GM12864 (cell line): Measurements from ENCODE around the gene SMC3.
A peak's percentile ranks its signal among the peaks of the same experiment; 100 is the strongest.

Source experiments
- DNase-seq: peaks from one replicate; pipeline ENCODE4 v3.0.0-alpha.2; 2011; ENCODE audit warnings: low read depth
- H3K4me3 ChIP-seq: 2 replicates; pipeline ENCODE4 v1.5.1; 2011; ENCODE audit warnings: mild to moderate bottlenecking, low read depth, low read length, control low read depth
- TF ChIP-seq, protein P1 (sequence below): IDR thresholded peaks from 2 replicates; pipeline ENCODE4 v1.5.1; 2011; ENCODE audit warnings: low read depth, mild to moderate bottlenecking, moderate library complexity, low read length, control low read depth, inconsistent platforms; ENCODE audit errors: missing control alignments

Gene SMC3

DNA sequence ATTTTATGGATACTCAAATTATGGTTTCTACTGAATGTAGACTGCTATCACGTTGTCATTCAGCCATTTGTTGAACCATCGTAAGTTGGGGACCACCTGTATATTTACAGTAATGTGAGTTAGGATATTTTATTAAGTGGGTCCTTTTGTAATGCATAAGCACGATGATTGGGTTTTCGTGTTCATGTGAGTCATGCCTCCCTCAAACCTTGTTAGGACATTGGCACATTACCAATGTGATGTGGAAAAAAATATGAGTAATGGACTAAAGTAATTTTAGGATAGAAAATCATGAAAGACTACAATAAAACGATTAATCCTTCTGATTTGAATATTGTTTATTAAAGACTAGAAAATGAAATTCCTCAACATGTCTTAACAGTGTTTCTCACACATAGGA, 8.7 kb downstream of the SMC3 start:
- H3K4me3 ChIP-seq: no peak overlapping the region
- TF ChIP-seq, protein P1, sequence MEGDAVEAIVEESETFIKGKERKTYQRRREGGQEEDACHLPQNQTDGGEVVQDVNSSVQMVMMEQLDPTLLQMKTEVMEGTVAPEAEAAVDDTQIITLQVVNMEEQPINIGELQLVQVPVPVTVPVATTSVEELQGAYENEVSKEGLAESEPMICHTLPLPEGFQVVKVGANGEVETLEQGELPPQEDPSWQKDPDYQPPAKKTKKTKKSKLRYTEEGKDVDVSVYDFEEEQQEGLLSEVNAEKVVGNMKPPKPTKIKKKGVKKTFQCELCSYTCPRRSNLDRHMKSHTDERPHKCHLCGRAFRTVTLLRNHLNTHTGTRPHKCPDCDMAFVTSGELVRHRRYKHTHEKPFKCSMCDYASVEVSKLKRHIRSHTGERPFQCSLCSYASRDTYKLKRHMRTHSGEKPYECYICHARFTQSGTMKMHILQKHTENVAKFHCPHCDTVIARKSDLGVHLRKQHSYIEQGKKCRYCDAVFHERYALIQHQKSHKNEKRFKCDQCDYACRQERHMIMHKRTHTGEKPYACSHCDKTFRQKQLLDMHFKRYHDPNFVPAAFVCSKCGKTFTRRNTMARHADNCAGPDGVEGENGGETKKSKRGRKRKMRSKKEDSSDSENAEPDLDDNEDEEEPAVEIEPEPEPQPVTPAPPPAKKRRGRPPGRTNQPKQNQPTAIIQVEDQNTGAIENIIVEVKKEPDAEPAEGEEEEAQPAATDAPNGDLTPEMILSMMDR: no peak
- no peak for DNase-seq

DNA sequence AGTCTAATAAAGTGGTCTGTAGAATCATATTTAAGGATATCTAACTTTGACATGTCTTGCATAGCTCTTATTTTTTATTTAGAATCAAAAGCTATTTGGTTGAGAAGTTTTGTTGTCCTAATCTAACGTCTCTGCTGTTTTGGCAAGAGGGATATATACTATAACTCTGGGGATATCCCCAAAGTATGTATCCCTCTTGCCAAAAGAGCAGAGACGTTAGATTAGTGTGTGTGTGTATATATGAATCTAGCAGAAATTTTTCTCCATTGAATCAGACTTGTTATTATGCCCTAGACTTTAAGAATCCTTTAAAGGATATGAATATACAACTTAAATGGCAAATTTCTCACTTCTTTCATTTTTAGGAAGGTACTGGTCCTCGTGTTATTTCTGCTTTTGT, 9.6 kb downstream of the SMC3 start:
- TF ChIP-seq, protein P1: no peak
- no peak overlapping the region for H3K4me3 ChIP-seq
- no peak for DNase-seq

DNA sequence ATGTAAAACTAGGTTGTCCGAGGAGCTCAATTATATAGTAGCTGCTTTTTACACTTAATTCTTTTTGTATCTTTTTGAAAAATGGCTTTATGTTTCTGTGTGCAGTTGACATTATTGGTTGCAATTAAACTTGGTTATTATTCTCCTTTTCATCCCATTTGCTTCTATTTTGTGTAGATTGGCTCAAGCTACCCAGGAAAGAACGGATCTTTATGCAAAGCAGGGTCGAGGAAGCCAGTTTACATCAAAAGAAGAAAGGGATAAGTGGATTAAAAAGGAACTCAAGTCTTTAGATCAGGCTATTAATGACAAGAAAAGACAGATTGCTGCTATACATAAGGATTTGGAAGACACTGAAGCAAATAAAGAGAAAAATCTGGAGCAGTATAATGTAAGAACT, 16.5 kb downstream of the SMC3 start:
- DNase-seq: no peak
- no peak overlapping the region for H3K4me3 ChIP-seq
- TF ChIP-seq, protein P1: no peak

DNA sequence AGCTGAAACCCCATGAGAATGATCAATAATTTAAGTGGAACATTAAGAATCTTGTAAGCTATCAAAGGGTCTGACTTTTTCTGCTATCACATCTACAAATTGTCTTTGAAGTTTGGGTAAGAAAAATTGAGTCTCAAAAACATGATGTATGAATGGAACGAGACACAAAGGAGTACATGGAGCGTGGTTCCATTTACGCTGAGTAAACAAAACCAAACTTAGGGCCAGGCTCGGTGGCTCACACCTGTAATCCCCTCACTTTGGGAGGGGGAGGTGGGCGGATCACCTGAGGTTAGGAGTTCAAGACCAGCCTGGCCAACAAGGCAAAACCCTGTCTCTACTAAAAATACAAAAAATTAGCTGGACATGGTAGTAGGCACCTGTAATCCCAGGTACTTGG, 24.3 kb downstream of the SMC3 start:
- TF ChIP-seq, protein P1: no peak
- DNase-seq: no peak
- H3K4me3 ChIP-seq: no peak overlapping the region

DNA sequence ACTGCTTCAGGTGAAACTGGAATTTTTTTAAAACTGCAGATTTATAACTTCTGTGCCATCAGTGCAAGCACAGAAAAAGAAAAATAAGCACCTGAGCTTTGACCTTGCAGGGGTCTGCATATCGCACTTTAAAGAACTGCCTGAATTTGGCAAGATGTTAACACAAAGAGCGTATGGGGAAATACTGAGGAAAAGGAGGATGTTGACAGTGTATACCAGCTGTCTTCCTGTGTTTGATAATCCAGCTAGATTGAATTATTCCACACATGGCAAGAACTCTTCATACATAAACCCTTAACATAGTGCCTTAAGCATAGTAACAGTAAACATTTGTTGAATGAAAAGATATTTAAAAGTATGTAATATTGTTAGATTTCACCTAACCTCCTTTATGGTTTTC, 30.0 kb downstream of the SMC3 start:
- no peak for DNase-seq
- TF ChIP-seq, protein P1: no peak
- no peak overlapping the region for H3K4me3 ChIP-seq

DNA sequence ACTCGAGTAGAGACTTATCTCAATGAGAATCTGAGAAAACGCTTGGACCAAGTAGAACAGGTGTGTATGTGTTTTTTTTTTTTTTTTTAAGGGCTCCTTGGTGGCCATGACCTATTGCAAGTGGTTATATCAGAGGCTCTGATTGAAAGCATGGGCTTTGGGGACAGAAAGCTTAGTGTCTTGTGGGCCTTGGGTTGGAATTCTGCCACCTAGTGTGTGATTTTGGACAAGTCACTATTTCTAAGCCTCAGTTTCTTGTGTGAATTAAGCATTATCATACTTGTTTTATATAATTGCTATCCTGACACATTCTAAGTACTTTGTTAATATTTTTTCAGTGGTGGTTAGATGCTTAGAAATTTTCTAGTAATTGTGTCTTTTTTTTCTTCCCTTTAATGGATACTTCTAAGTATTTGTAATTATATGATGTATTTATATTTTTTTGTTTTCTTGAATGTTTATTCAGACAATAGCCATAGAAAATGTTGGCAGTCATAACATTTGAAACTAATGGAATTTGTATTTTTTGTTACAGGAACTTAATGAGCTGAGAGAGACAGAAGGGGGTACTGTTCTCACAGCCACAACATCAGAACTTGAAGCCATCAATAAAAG, 33.1 kb downstream of the SMC3 start:
- DNase-seq: no peak
- TF ChIP-seq, protein P1: peak; percentile 57
- H3K4me3 ChIP-seq: no peak overlapping the region

DNA sequence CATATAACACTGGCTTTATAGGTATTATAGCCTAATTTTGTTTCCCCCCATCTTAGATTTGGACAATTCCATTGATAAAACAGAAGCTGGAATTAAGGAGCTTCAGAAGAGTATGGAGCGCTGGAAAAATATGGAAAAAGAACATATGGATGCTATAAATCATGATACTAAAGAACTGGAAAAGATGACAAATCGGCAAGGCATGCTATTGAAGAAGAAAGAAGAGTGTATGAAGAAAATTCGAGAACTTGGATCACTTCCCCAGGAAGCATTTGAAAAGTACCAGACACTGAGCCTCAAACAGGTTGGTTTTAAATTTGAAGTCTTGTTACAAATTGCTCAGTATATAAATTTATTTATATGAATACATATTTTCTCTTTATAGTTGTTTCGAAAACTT, 34.1 kb downstream of the SMC3 start:
- no peak overlapping the region for H3K4me3 ChIP-seq
- TF ChIP-seq, protein P1: no peak
- DNase-seq: no peak
